ENCODE results near the gene GRIP2. TPM values are rescaled to one million over a fixed set of nuclear protein-coding genes. Genes with fewer than 3 reads are reported as not detected.

Gene GRIP2
- total and polyA plus RNA-seq, 9 of the 15 experiments (the other 6 are each of a cell fraction or from before 2014, with no cell fraction given), result 0.01 TPM; not detected in 7

DNA sequence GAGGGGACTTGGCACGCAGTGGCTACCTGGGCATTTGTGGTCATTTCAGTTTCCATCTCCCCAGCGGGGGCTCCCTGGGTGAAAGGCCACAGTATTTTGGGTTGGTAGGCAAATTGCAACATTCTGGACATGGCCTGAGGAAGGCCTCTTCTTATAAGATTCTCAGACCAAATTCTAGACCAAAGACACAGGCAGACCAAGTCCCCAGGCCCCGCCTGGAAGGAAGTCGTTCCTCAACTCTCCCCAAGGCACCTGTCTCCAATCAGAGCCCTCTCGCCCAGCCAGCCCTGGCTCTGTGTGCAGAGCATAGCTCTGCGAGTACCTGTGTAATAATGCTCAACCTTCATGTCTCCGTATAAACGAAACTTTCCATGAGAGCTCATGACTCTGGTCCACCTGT lies 53.1 kb downstream of the GRIP2 start (continued):
- TF ChIP-seq, protein P1, sequence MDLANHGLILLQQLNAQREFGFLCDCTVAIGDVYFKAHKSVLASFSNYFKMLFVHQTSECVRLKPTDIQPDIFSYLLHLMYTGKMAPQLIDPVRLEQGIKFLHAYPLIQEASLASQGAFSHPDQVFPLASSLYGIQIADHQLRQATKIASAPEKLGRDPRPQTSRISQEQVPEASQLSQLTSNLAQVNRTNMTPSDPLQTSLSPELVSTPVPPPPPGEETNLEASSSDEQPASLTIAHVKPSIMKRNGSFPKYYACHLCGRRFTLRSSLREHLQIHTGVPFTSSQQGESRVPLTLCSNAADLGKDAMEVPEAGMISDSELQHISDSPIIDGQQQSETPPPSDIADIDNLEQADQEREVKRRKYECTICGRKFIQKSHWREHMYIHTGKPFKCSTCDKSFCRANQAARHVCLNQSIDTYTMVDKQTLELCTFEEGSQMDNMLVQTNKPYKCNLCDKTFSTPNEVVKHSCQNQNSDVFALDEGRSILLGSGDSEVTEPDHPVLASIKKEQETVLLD (IDR thresholded peaks at IDR 0.05), result no peak
- TF ChIP-seq ETS2 (tag; IDR thresholded peaks at IDR 0.05; ENCODE audit: borderline replicate concordance, poor library complexity, severe bottlenecking) (no peak), GATAD2B (IDR thresholded peaks at IDR 0.05; ENCODE audit: borderline replicate concordance) (no peak)
- TF ChIP-seq, protein P2, sequence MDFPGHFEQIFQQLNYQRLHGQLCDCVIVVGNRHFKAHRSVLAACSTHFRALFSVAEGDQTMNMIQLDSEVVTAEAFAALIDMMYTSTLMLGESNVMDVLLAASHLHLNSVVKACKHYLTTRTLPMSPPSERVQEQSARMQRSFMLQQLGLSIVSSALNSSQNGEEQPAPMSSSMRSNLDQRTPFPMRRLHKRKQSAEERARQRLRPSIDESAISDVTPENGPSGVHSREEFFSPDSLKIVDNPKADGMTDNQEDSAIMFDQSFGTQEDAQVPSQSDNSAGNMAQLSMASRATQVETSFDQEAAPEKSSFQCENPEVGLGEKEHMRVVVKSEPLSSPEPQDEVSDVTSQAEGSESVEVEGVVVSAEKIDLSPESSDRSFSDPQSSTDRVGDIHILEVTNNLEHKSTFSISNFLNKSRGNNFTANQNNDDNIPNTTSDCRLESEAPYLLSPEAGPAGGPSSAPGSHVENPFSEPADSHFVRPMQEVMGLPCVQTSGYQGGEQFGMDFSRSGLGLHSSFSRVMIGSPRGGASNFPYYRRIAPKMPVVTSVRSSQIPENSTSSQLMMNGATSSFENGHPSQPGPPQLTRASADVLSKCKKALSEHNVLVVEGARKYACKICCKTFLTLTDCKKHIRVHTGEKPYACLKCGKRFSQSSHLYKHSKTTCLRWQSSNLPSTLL (IDR thresholded peaks at IDR 0.05), result no peak

DNA sequence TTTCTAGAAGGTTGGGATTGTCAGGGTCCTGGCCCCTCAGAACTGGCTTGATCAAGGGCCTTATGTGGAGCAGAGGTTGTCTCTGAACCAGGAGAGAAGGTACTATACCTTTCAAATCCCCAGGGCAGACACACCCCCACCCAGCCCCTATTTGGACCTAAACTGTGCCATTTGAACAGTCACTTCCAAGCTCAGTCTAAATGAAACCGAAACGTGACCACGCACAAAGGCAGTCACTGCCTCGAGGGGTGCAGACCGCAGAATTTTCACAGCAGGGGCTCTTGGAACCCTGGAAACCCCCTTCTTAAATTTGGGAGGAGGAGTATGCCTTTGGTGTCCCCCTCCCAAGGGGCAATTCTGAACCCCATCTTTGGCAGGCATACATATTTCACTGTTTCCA lies 53.7 kb downstream of the GRIP2 start:
- no peak for DNase-seq (ENCODE audit: extremely low read depth in 1 of 4, low spot score in 3 of 4)
- in situ Hi-C loops (cut with MboI), result no loop called here
- H3K9ac ChIP-seq (ENCODE audit: insufficient read depth in 1 of 2, low read depth in 2 of 2, low read length in 2 of 2), result no peak overlapping the region
- H3K27ac ChIP-seq (ENCODE audit: extremely low read depth, low read depth, low read length), result no peak overlapping the region
- no peak overlapping the region for H3K4me2 ChIP-seq (ENCODE audit: insufficient read depth, low read length)
- BruUV-seq (replicated peaks), result no TSS peak
- H3K4me3 ChIP-seq, result no peak overlapping the region
- H2AFZ ChIP-seq (ENCODE audit: low read depth, low read length), result no peak overlapping the region
- no peaks in the 10 kb centered on the region for H3K9me3 ChIP-seq (replicated peaks; ENCODE audit: control insufficient read depth, insufficient read depth, low read depth, low read length)
- ATAC-seq, result no peak
- 89% methylated on average over 5 of the region's 5 CpGs for WGBS (ENCODE audit: insufficient coverage, low coverage, missing lambda C conversion rate)
- ChIA-PET POLR2A (interaction anchor here (0.7 kb wide), 2 partner anchors 39 to 47 kb away, joined by 3 read pairs; no protein-coding TSS in a partner anchor), CTCF (ENCODE audit: low intra/inter-chr PET ratio) (no interaction called here)
- peaks cover 82% of the 10 kb centered on the region; the same call in 2 of the 3 replicates for H3K36me3 ChIP-seq (ENCODE audit: control insufficient read depth, insufficient read depth, low read length)
- no peak for FAIRE-seq
- peaks cover 0 to 11% of the 10 kb centered on the region in 2 experiments; a peak in 2 of 5 replicates for H3K4me1 ChIP-seq (replicated peaks in 1 of 2; ENCODE audit: control insufficient read depth in 2 of 2, insufficient read depth in 2 of 2, low read length in 2 of 2)
- 0 out of 2 replicates have a peak, but pooled peaks cover 5% of the 10 kb centered on the region for H4K20me1 ChIP-seq (replicated peaks; ENCODE audit: control insufficient read depth, insufficient read depth, low read length)
- H3K27me3 ChIP-seq (ENCODE audit: control insufficient read depth in 2 of 2, insufficient read depth in 2 of 2, low read length in 2 of 2), result no peaks in the 10 kb centered on the region
- no peaks in the 10 kb centered on the region for H3K9me1 ChIP-seq (ENCODE audit: control insufficient read depth, insufficient read depth, low read length)
- intact Hi-C loops (cut with micrococcal nuclease), result no loop called here
- no peaks in the 10 kb centered on the region for H3K79me2 ChIP-seq (ENCODE audit: control insufficient read depth, insufficient read depth, low read length)
- TF ChIP-seq GATAD2B (IDR thresholded peaks at IDR 0.05; ENCODE audit: borderline replicate concordance) (no peak), YBX1 (IDR thresholded peaks at IDR 0.05) (no peak), ATF7 (IDR thresholded peaks at IDR 0.05) (no peak), ZNF239 (CRISPR knock-in tag; IDR thresholded peaks at IDR 0.05) (no peak), ZNF785 (CRISPR knock-in tag; IDR thresholded peaks at IDR 0.05) (no peak)
- TF ChIP-seq, protein P3, sequence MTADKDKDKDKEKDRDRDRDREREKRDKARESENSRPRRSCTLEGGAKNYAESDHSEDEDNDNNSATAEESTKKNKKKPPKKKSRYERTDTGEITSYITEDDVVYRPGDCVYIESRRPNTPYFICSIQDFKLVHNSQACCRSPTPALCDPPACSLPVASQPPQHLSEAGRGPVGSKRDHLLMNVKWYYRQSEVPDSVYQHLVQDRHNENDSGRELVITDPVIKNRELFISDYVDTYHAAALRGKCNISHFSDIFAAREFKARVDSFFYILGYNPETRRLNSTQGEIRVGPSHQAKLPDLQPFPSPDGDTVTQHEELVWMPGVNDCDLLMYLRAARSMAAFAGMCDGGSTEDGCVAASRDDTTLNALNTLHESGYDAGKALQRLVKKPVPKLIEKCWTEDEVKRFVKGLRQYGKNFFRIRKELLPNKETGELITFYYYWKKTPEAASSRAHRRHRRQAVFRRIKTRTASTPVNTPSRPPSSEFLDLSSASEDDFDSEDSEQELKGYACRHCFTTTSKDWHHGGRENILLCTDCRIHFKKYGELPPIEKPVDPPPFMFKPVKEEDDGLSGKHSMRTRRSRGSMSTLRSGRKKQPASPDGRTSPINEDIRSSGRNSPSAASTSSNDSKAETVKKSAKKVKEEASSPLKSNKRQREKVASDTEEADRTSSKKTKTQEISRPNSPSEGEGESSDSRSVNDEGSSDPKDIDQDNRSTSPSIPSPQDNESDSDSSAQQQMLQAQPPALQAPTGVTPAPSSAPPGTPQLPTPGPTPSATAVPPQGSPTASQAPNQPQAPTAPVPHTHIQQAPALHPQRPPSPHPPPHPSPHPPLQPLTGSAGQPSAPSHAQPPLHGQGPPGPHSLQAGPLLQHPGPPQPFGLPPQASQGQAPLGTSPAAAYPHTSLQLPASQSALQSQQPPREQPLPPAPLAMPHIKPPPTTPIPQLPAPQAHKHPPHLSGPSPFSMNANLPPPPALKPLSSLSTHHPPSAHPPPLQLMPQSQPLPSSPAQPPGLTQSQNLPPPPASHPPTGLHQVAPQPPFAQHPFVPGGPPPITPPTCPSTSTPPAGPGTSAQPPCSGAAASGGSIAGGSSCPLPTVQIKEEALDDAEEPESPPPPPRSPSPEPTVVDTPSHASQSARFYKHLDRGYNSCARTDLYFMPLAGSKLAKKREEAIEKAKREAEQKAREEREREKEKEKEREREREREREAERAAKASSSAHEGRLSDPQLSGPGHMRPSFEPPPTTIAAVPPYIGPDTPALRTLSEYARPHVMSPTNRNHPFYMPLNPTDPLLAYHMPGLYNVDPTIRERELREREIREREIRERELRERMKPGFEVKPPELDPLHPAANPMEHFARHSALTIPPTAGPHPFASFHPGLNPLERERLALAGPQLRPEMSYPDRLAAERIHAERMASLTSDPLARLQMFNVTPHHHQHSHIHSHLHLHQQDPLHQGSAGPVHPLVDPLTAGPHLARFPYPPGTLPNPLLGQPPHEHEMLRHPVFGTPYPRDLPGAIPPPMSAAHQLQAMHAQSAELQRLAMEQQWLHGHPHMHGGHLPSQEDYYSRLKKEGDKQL (CRISPR knock-in tag; IDR thresholded peaks at IDR 0.05; ENCODE audit: borderline replicate concordance), result no peak
- TF ChIP-seq, protein P4, sequence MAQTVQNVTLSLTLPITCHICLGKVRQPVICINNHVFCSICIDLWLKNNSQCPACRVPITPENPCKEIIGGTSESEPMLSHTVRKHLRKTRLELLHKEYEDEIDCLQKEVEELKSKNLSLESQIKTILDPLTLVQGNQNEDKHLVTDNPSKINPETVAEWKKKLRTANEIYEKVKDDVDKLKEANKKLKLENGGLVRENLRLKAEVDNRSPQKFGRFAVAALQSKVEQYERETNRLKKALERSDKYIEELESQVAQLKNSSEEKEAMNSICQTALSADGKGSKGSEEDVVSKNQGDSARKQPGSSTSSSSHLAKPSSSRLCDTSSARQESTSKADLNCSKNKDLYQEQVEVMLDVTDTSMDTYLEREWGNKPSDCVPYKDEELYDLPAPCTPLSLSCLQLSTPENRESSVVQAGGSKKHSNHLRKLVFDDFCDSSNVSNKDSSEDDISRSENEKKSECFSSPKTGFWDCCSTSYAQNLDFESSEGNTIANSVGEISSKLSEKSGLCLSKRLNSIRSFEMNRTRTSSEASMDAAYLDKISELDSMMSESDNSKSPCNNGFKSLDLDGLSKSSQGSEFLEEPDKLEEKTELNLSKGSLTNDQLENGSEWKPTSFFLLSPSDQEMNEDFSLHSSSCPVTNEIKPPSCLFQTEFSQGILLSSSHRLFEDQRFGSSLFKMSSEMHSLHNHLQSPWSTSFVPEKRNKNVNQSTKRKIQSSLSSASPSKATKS (CRISPR knock-in tag; IDR thresholded peaks at IDR 0.05), result no peak

Data from K562 (cell line).